Measurements from ENCODE around the gene IL31.

IL31 gene

DNA sequence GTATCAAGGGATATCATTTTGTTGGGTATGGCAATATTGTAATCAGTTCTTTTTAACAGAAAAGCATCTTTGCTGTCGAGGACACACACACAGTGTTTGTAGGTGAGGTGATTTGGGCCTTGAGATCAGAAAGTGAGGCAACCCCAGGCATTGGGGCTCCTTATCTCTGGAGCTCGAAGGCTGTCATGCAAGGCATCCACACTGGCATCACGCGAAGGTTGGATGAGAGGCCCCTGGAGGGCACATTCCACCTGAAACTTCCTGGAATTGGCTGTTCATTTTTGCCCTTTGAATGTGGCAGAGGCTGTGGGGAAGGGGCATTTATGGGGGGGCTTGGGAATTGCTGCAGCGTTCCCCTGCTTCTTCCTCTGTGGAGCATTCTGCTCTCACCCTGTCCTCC lies 45.5 kb downstream of the IL31 start:
- DNase-seq (ENCODE audit: low spot score) = no peak

DNA sequence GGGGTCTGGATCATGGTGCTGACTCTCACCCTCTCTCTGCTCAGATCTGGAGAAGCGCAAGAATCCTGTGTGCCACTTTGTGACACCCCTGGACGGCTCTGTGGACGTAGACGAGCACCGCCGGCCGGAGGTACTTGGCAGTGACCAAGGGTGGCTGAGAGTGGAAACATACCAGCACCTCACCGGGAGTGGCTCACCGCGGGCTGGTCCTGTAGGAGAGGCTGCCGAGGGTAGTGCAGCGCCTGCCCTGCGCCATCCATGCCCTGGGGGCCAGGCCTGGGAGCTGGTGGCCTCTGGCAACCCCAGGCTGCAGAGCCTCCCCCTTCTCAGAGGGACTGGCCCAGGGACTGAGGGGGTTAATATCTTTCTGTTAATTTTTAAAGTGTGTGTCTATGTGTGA lies 46.2 kb downstream of the IL31 start:
- DNase-seq (ENCODE audit: low spot score) = no peak

DNA sequence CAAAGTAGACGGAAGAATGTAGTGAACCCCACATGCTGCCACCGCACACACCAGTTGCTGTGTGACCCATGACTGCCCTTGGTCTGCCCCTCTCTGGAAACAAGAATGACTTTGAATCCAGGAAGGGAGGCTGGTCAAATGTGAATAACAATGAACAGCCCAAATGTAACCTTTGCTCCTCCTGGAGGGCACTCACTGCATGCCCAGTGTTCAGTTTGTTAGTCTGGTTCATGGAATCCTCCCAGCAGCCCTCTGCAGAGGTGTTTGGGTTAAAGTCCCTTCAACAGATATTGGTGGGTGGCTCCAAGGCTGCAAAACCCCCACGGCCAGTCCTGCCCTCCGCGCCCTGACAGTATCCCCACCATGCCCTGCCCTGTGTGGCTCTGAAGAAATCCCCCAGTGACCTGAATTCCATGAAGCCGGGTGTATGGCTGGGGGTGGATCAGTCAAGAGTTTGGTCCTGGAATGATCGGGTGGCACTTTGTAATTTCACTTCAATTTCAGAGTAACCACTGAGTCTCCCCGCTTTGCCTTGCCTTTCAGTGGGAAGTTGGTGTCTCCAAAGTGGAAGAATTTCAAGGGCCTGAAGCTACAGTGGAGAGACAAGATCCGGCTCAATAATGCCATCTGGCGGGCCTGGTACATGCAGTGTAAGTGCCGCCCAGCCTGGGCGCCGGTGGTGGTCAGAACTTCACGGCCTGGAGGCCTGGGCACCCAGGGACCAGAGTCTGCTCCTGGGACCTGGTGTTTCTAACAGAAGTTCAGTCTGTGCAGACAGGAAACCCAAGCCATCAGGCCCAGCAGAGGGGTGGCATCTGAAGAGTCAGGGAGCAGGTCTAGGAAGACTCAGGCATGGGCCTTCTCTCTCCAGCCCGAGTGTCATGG lies 47.1 kb downstream of the IL31 start:
- DNase-seq (ENCODE audit: low spot score) = no peak

DNA sequence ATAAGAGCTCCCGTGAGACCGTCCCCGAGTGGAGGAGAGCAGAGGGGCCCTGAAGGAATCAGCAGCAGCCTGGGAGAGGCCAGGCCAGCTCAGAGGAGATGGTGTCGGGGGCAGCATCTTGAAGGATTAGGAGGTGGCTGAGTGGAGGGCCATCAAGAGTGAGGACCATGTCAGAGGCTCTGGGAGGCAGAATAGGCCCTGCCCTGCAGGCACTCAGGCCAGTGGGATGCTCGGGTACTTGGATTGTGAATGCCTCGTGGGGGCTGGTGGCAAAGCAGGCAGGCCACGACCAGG lies 47.7 kb downstream of the IL31 start:
- no peak for DNase-seq (ENCODE audit: low spot score)

DNA sequence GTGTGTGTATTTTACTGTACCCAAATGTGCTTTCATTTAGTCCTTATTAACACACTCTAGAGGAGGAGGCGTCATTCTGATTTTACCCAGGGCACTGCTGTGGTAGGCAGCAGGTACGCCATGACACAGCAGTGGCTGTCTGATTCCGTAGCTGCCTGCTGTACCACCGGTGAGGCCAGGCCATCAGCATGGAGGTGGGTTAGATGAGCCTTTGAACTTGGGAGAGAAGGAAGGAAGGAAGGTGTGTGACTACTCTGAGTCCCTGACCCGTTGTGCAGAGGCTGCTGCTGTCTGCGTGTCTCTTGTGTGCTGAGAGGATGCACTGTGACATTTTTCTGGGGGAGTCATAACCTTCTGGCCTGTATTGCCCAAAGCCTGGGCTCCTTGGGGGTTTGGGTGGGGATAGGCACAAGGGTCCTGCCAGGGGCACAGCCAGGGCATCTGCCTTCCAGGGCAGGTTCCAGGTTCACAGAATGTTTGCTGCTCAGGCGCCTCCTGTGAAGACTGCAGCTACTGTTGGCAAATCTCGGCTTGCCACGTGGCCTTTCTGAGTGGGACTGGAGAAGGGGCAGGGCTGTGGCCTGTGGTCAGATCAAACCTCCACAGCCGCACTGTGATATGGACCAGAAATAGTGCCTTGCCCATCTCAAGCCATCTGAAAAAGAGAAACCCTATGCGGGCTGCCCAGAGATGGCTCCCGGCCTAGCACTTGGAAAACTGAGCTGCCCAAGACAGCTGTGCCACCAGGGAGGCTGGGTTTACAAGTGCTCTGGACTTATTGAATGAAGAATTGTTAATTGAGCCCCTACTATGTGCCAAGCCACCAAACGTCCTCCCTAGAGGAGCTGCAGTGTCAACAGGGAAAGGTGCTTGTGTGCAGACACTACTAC lies 48.3 kb downstream of the IL31 start:
- no peak for DNase-seq (ENCODE audit: low spot score)

DNA sequence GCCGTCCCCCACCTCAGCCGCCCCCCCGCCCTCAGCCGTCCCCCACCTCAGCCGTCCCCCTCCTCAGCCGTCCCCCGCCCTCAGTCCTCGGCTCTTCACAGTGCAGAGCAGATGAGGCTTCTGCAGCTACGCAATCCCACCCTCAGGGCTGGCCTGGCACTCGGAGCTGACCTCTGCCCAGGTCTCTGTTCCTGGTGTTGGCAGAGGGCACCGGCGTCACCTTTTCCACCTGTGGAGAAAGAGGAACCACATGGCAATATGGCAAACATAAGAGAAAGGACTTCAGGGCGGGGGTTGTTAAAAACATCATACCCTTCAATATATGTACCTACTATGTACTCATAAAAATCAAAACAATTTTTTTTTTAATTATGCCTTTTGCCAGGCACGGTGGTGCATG lies 49.7 kb downstream of the IL31 start:
- DNase-seq (ENCODE audit: low spot score) = no peak

DNA sequence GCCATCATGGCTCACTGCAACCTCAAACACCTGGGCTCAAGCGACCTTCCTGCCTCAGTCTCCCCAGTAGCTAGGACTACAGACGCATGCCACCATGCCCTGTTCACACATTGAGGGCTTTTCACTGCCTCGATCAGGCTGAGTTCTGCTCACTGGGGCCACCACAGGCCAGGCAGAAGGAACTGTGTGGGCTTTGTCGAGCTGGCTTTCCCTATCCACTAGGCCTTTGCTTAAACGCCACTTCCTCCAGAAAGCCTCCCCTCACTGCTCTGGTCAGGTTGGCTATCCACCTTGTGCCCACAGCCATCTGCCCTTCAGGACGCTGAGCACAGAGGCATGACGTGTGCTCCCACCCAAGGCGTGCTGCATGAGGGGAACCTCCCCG lies 50.3 kb downstream of the IL31 start:
- DNase-seq (ENCODE audit: low spot score) = no peak

DNA sequence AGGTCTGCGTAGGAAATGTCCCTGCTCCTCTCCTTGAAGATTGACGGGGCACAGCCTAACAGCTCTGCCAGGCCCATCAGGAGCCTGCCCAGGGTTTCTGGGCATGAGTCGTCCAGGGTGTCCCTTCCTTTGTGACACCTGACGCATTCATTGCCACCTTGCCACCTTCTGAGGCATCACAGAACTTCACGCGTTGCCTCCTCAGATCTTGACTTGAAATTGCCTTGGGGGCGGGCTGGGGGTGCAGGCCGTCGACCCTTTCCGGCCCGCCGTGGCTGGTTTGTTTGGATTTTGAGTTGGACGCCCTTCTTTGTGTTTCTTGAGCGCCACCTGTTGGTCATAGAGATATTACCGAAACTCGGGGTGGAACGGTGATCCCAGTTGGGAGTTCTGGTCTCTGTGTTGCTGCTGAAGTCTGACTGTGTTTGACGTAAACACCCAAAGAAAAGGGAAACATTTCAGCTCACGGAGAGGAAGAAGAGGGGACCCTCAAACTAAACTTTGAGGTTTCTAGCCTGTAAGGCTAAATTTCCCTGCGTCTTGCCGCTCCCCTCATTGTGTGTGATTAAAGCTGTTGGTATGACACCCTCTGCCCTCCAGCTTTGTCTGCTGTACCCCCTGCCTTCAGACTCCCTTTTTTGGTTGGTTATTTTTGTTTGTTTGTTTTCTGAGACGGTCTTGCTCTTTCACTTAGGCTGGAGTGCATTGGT lies 50.8 kb downstream of the IL31 start:
- DNase-seq (ENCODE audit: low spot score) = peak; percentile 90

Data from hematopoietic multipotent progenitor cell treated with erythropoietin and hydrocortisone succinate and interleukin-3 and kit ligand, for 17 days (in vitro differentiated cells).